Measurements from ENCODE around the gene AEBP1. TPM values are rescaled to one million over a fixed set of nuclear protein-coding genes. Genes with fewer than 3 reads are reported as not detected.

AEBP1 gene
- total RNA-seq, 1 donor from 2014 or later = 272 TPM

DNA sequence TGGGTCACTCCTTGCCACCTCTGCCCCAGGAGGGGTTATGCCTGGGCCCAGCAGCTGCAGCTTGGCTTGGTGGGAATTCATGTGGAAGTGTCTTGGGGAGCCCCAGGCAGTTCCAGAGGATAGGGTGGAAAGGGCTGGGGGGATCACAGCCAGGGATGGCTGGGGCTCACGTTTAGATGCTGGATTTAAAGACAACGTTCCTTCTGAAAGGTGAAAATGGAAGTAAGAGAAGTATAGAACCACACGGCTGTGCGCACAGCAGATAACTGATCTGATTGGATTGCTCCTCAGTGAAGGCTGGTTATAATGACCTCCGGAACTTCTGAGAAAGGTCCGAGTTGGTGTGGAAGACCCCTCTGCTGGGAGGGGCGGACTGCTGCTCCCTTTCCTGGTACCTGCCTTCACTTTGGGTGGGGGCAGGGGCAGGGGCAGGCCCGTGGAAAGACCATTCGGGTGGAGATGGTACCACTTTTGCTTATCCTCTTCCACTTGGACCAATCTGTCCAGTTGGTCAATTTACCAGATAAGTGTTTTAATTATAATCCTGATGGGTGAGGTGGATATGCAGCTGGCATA is 44.9 kb downstream of the AEBP1 start:
- ATAC-seq (no peak), DNase-seq (no peak)
- intact Hi-C loops (cut with DNase I) = no loop called here
- Histone ChIP-seq H3K9me3 (no peaks in the 10 kb centered on the region), H3K27me3 (peaks cover 13% of the 10 kb centered on the region), H3K27ac (no peak overlapping the region), H3K36me3 (no peaks in the 10 kb centered on the region), H3K4me1 (peaks cover 6% of the 10 kb centered on the region), H3K4me3 (no peak overlapping the region)
- TF ChIP-seq CTCF (IDR thresholded peaks at IDR 0.05) = no peak

GRCh38 chr7:44149571-44150465 is 45.7 kb downstream of the AEBP1 start:
- TF ChIP-seq CTCF (IDR thresholded peaks at IDR 0.05) = no peak
- intact Hi-C loops (cut with DNase I) = no loop called here
- DNase-seq (no peak), ATAC-seq (no peak)
- no peak overlapping the region for H3K4me3 ChIP-seq
- H3K9me3 ChIP-seq = no peaks in the 10 kb centered on the region
- H3K27me3 ChIP-seq = peaks cover 11% of the 10 kb centered on the region
- H3K27ac ChIP-seq = no peak overlapping the region
- peaks cover 6% of the 10 kb centered on the region for H3K4me1 ChIP-seq
- H3K36me3 ChIP-seq = no peaks in the 10 kb centered on the region

- H3K36me3 ChIP-seq = no peaks in the 10 kb centered on the region
- H3K27me3 ChIP-seq = peaks cover 5% of the 10 kb centered on the region
- no peak for DNase-seq
- no peak for TF ChIP-seq CTCF (IDR thresholded peaks at IDR 0.05)
- intact Hi-C loops (cut with DNase I) = no loop called here
- ATAC-seq = no peak
- no peaks in the 10 kb centered on the region for H3K9me3 ChIP-seq
- no peak overlapping the region for H3K27ac ChIP-seq
- H3K4me3 ChIP-seq = no peak overlapping the region
- peaks cover 5% of the 10 kb centered on the region for H3K4me1 ChIP-seq
Measured at GRCh38 chr7:44150466-44150832, 46.3 kb downstream of the AEBP1 start.

DNA sequence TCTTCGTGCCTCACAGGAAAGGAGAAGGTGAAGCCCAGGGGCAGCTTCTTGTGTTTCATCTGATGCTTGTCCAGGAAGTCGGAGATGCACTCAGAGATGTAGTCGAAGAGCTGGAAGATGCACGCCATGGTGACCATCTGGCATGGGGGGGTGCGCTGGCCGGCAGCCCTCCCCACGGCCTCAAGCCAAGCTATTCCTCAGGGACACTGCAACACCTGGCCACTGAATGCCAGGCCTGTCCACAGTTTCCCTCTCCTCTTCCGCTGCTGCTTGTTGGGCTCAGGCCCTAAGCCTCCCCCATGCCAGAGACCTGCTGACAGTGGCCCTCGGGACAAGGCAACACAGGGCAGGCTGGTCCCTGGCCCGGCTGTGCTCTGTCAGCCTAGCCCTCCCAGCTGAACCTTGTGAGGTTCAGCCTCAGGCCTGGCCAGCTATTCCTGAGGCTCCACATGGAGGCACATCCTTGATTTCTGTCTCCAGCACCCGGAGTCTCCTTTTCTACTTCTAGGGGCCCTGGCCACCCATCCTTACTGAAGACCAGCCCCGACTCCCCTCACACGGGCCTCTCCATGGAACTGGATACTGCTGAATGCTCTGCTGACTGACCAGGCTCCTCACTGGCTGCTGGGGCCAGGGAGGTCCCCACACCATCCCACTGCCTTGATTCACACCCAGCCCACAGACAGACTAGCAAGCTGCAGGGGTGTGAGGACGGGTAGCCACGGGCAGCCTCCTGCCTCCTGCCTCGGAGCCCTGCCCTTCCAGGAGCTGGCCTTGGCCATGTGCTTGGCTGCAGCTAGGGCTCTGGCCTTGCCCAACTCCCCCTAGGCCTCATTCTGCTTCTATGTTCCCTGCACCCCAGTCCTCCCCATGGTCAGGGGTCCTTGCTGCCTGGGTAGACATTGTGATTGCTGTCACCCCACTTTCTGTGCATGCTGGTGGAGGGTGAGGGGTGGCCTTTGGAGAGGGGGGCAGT is 47.1 kb downstream of the AEBP1 start:
- Histone ChIP-seq H3K36me3 (no peaks in the 10 kb centered on the region), H3K27ac (no peak overlapping the region), H3K9me3 (no peaks in the 10 kb centered on the region), H3K27me3 (no peaks in the 10 kb centered on the region), H3K4me1 (no peaks in the 10 kb centered on the region), H3K4me3 (no peak overlapping the region)
- intact Hi-C loops (cut with DNase I) = no loop called here
- ATAC-seq = no peak
- DNase-seq = no peak
- no peak for TF ChIP-seq CTCF (IDR thresholded peaks at IDR 0.05)

GRCh38 chr7:44151956-44152355 is 47.8 kb downstream of the AEBP1 start:
- H3K36me3 ChIP-seq = no peaks in the 10 kb centered on the region
- intact Hi-C loops (cut with DNase I) = no loop called here
- DNase-seq (no peak), ATAC-seq (no peak)
- no peaks in the 10 kb centered on the region for H3K4me1 ChIP-seq
- H3K4me3 ChIP-seq = no peak overlapping the region
- TF ChIP-seq CTCF (IDR thresholded peaks at IDR 0.05) = no peak
- no peaks in the 10 kb centered on the region for H3K9me3 ChIP-seq
- H3K27me3 ChIP-seq = no peaks in the 10 kb centered on the region
- no peak overlapping the region for H3K27ac ChIP-seq

Data from upper lobe of right lung (tissue), 1 donor.